Endothelial cell of umbilical vein (primary cell): ENCODE measurements around the gene C19orf85. TPM values are rescaled to one million over a fixed set of nuclear protein-coding genes. Genes with fewer than 3 reads are reported as not detected.

Experiments used
- BruUV-seq: library from RNA; stranded (reverse); fragments of 400-500 nt; replicated peaks from 2 replicates; lab custom pipeline; 2021; lab: Mats Ljungman, UMichigan
- CTCF ChIA-PET: fragments of 300-600, 350-600 bp; sonication (Branson Sonifier 250); formaldehyde crosslinking; loops from one replicate; lab custom pipeline; 2021; ENCODE audit warnings: antibody characterized with exemption, inconsistent platforms; lab: Charles Lee
- POLR2A ChIA-PET: fragments of 300-600, 350-600 bp; sonication (Branson Sonifier 250); formaldehyde crosslinking; loops from one replicate; lab custom pipeline; 2021; ENCODE audit warnings: antibody characterized with exemption, inconsistent platforms; lab: Charles Lee
- DNase-seq: peaks from one replicate; pipeline ENCODE4 v3.0.0-alpha.2; 2011; ENCODE audit warnings: low read depth, low spot score
- FAIRE-seq: peaks from 2 replicates; lab custom pipeline; 2011; peaks lifted over from hg19 to GRCh38; lab: Jason Lieb, UNC
- H2AFZ ChIP-seq: 2 replicates; pipeline ENCODE4 v1.6.0; 2012; ENCODE audit warnings: low read depth, low read length, control low read depth, inconsistent platforms
- H3K27ac ChIP-seq: 2 replicates; pipeline ENCODE4 v1.5.1; 2011; ENCODE audit warnings: low read depth, mild to moderate bottlenecking, control low read depth, low read length, moderate library complexity; ENCODE audit not compliant: insufficient read depth
- H3K27me3 ChIP-seq, 2 experiments: 2 replicates each; pipeline versions ENCODE4 v1.6.0 to v1.6.1; 2011; ENCODE audit warnings: low read length in 2 of 2, mixed read lengths in 1 of 2; ENCODE audit not compliant: control insufficient read depth in 2 of 2, insufficient read depth in 2 of 2
- H3K36me3 ChIP-seq, 2 experiments: 2 replicates in 1 of 2; 3 replicates in 1 of 2; pipeline ENCODE4 v1.5.1; 2011; ENCODE audit warnings: low read length in 2 of 2, mild to moderate bottlenecking in 1 of 2, moderate library complexity in 1 of 2; ENCODE audit not compliant: control insufficient read depth in 2 of 2, insufficient read depth in 2 of 2; ENCODE audit errors: extremely low read depth in 1 of 2
- H3K4me1 ChIP-seq: 3 replicates; pipeline ENCODE4 v1.5.1; 2011; ENCODE audit warnings: mild to moderate bottlenecking, low read length; ENCODE audit not compliant: control insufficient read depth, insufficient read depth; ENCODE audit errors: extremely low read depth
- H3K4me2 ChIP-seq: 2 replicates; pipeline ENCODE4 v1.6.1; 2011; ENCODE audit warnings: low read length, control low read depth, mixed read lengths; ENCODE audit not compliant: insufficient read depth
- H3K4me3 ChIP-seq, 3 experiments: fragments of 200-600 bp in 1 of 3; sonication (generic), shearing (Covaris generic) in 1 of 3; replicated peaks in 1 of 3; 2 replicates each; pipeline ENCODE4 v1.5.1; 2011 to 2016; ENCODE audit warnings: control low read depth in 3 of 3, low read length in 3 of 3, mild to moderate bottlenecking in 2 of 3, inconsistent platforms in 1 of 3, low read depth in 1 of 3, moderate library complexity in 1 of 3; ENCODE audit not compliant: insufficient read depth in 1 of 3
- H3K79me2 ChIP-seq: 2 replicates; pipeline ENCODE4 v1.6.0; 2012; ENCODE audit warnings: low read length, inconsistent platforms; ENCODE audit not compliant: control insufficient read depth, insufficient read depth
- H3K9ac ChIP-seq: replicated peaks from 2 replicates; pipeline ENCODE3; 2011; ENCODE audit warnings: low read length, control low read depth; ENCODE audit not compliant: insufficient read depth; ENCODE audit errors: extremely low read depth
- H3K9me1 ChIP-seq: replicated peaks from 3 replicates; pipeline ENCODE4 v1.6.0; 2011; ENCODE audit warnings: mild to moderate bottlenecking, low read length; ENCODE audit not compliant: control insufficient read depth, insufficient read depth; ENCODE audit errors: extremely low read depth
- H3K9me3 ChIP-seq: replicated peaks from 2 replicates; pipeline ENCODE4 v1.5.1; 2012; ENCODE audit warnings: low read length, inconsistent platforms; ENCODE audit not compliant: control insufficient read depth, insufficient read depth
- H4K20me1 ChIP-seq: replicated peaks from 2 replicates; pipeline ENCODE3; 2011; ENCODE audit warnings: mild to moderate bottlenecking, low read length; ENCODE audit not compliant: control insufficient read depth, insufficient read depth; ENCODE audit errors: extremely low read depth
- EZH2 ChIP-seq: IDR thresholded peaks from 2 replicates; pipeline ENCODE4 v1.6.1; 2012; ENCODE audit warnings: borderline replicate concordance, low read depth, mild to moderate bottlenecking, moderate library complexity, low read length, inconsistent platforms; ENCODE audit not compliant: severe bottlenecking
- FOS ChIP-seq: IDR thresholded peaks from 2 replicates; pipeline ENCODE4 v1.6.1; 2011; ENCODE audit warnings: mild to moderate bottlenecking, low read length, moderate library complexity, borderline replicate concordance; ENCODE audit not compliant: insufficient read depth
- GATA2 ChIP-seq: IDR thresholded peaks from 2 replicates; pipeline ENCODE4 v1.7.0; 2011; ENCODE audit warnings: low read depth, mild to moderate bottlenecking, moderate library complexity, mixed read lengths, low read length; ENCODE audit not compliant: insufficient read length, insufficient read depth
- JUN ChIP-seq: IDR thresholded peaks from 2 replicates; pipeline ENCODE4 v1.6.1; 2011; ENCODE audit warnings: borderline replicate concordance, low read depth; ENCODE audit not compliant: insufficient read length, insufficient read depth
- MAX ChIP-seq: IDR thresholded peaks from 2 replicates; pipeline ENCODE4 v1.6.1; 2011; ENCODE audit not compliant: insufficient read depth, insufficient read length
- MYC ChIP-seq: IDR thresholded peaks from one replicate; pipeline ENCODE4 v1.6.1; 2011; ENCODE audit warnings: mild to moderate bottlenecking, low read depth, low read length
- POLR2A ChIP-seq: IDR thresholded peaks from 2 replicates; pipeline ENCODE4 v1.6.1; 2012; ENCODE audit warnings: low read depth, mild to moderate bottlenecking, control low read depth, low read length
- POLR2AphosphoS5 ChIP-seq: IDR thresholded peaks from 2 replicates; pipeline ENCODE4 v1.6.1; 2012; ENCODE audit warnings: low read depth, mild to moderate bottlenecking, control low read depth, low read length, moderate library complexity; ENCODE audit not compliant: insufficient read depth
- dilution Hi-C: fragments of 300-500 bp; cut with MboI; formaldehyde crosslinking; loops from one replicate; pipeline ENCODE4 v1.15.0; 2019; ENCODE audit warnings: low sequenced_read_pairs; ENCODE audit not compliant: extremely low pct_ligation_motif_present
- intact Hi-C: fragments of 100-400 bp; cut with micrococcal nuclease; formaldehyde crosslinking; loops from one replicate; pipeline ENCODE4 v1.10.0; 2022
- polyA plus RNA-seq, 4 experiments: library from polyadenylated mRNA; depleted of rRNA in 3 of 4; stranded (reverse) in 3 of 4; unstranded in 1 of 4; fragments of >200 nt; gene quantifications; 2 replicates each; pipeline versions ENCODE4 v1.2.1 to v1.2.3, GENCODE V29; 2011 to 2012; ENCODE audit warnings: missing spikeins in 1 of 4
- total RNA-seq: library from RNA; stranded (reverse); gene quantifications from 2 replicates; pipeline ENCODE4 v1.2.3, GENCODE V29; 2021
- TF ChIP-seq, protein P1 (sequence below), 2 donors: IDR thresholded peaks; 1 replicate in 1 of 2; 2 replicates in 1 of 2; pipeline ENCODE4 v1.5.1; 2011; ENCODE audit warnings: low read length in 2 of 2, mild to moderate bottlenecking in 2 of 2, moderate library complexity in 2 of 2, control low read depth in 1 of 2, inconsistent platforms in 1 of 2, low read depth in 1 of 2; ENCODE audit not compliant: insufficient read depth in 1 of 2; ENCODE audit errors: extremely low read depth in 1 of 2

C19orf85 gene
- total and polyA plus RNA-seq, 2 donors (not counting 3 experiments of a cell fraction or from before 2014, with no cell fraction given), result not detected

DNA sequence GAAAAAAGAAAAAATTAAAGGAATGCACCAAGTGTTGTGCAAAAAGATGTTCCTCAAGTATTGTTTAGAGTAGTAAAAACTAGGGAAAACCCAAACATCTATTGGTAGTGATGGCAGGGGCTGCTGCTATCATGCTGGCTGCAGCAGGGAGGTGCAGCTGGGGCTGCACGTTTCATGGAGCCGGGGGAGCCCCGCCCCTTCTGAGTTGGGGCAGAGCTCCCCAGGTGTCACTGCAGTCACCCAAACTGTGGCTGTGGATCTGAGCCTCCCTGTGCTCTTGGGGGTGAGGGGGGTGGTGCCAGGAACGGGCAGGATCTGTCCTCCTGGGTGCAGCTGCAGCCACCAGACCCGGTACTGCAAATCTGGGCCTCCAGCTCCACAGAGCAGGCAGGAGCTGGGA, 45.4 kb downstream of the C19orf85 start:
- dilution Hi-C loops, result no loop called here
- no peak overlapping the region for H3K4me3 ChIP-seq
- no peak overlapping the region for H3K9ac ChIP-seq
- POLR2A ChIA-PET, result interaction anchor here (1.0 kb wide), 1 partner anchor 11 kb away, joined by 3 read pairs; the partner anchor contains the start of gene UBE2S
- no peaks in the 10 kb centered on the region for H3K79me2 ChIP-seq
- BruUV-seq, result no TSS peak
- no peaks in the 10 kb centered on the region for H3K9me3 ChIP-seq
- TF ChIP-seq MYC (no peak), FOS (no peak), JUN (no peak), POLR2AphosphoS5 (no peak), MAX (no peak)
- H4K20me1 ChIP-seq, result no peaks in the 10 kb centered on the region
- no peak overlapping the region for H3K27ac ChIP-seq
- intact Hi-C loops, result loop anchor here (2.0 kb wide), 2 partner anchors 86 to 126 kb away; no protein-coding TSS in a partner anchor
- no peak for DNase-seq
- no peaks in the 10 kb centered on the region for H3K36me3 ChIP-seq
- H3K4me2 ChIP-seq, result no peak overlapping the region
- CTCF ChIA-PET, result interaction anchor here (0.6 to 4.5 kb wide), 13 partner anchors 10 to 331 kb away, joined by 3 to 69 read pairs (median 6); partner anchors contain the start of gene TMEM238
- no peak for FAIRE-seq
- H3K4me1 ChIP-seq, result no peaks in the 10 kb centered on the region
- no peaks in the 10 kb centered on the region for H3K9me1 ChIP-seq
- peaks cover 0 to 8% of the 10 kb centered on the region in 2 experiments for H3K27me3 ChIP-seq
- H2AFZ ChIP-seq, result no peak overlapping the region

DNA sequence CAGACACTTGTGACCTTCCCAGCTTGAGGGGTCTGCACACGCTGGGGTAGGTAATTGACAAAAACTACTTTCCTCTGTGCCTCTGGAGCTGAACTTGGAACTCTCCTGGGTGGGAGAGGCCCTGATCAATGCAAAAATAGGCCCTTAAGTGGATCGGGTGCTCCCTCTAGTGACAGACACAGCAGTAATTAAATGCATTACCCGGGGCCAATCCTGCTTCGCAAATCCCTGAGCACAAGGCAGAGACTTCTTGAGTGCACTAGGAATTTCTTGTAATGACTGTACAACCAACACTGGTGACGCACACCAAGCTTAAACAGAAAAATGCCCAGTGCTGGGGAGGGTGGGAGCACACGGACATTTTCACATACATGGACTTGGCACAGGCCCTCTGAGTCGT, 46.4 kb downstream of the C19orf85 start:
- H3K9me3 ChIP-seq, result no peaks in the 10 kb centered on the region
- no peaks in the 10 kb centered on the region for H3K79me2 ChIP-seq
- H3K36me3 ChIP-seq, result no peaks in the 10 kb centered on the region
- H3K27ac ChIP-seq, result no peak overlapping the region
- DNase-seq, result peak; percentile 71
- no peaks in the 10 kb centered on the region for H4K20me1 ChIP-seq
- no peak overlapping the region for H3K4me2 ChIP-seq
- dilution Hi-C loops, result no loop called here
- no peak overlapping the region for H3K4me3 ChIP-seq
- intact Hi-C loops, result loop anchor here (1.0 to 2.0 kb wide), 4 partner anchors 87 to 277 kb away; no protein-coding TSS in a partner anchor
- POLR2A ChIA-PET, result interaction anchor here (1.0 kb wide), 1 partner anchor 11 kb away, joined by 3 read pairs; no protein-coding TSS in a partner anchor
- TF ChIP-seq GATA2 (no peak), POLR2AphosphoS5 (no peak), FOS (no peak), MAX (no peak), EZH2 (no peak), MYC (no peak), POLR2A (no peak)
- TF ChIP-seq, protein P1, sequence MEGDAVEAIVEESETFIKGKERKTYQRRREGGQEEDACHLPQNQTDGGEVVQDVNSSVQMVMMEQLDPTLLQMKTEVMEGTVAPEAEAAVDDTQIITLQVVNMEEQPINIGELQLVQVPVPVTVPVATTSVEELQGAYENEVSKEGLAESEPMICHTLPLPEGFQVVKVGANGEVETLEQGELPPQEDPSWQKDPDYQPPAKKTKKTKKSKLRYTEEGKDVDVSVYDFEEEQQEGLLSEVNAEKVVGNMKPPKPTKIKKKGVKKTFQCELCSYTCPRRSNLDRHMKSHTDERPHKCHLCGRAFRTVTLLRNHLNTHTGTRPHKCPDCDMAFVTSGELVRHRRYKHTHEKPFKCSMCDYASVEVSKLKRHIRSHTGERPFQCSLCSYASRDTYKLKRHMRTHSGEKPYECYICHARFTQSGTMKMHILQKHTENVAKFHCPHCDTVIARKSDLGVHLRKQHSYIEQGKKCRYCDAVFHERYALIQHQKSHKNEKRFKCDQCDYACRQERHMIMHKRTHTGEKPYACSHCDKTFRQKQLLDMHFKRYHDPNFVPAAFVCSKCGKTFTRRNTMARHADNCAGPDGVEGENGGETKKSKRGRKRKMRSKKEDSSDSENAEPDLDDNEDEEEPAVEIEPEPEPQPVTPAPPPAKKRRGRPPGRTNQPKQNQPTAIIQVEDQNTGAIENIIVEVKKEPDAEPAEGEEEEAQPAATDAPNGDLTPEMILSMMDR (IDR thresholded peaks at IDR 0.05; ENCODE audit: extremely low read depth in 1 of 2, insufficient read depth in 1 of 2, low read depth in 1 of 2, low read length in 2 of 2), result peak; percentile 64 to 71
- no peak overlapping the region for H3K9ac ChIP-seq
- no peaks in the 10 kb centered on the region for H3K9me1 ChIP-seq
- H2AFZ ChIP-seq, result no peak overlapping the region
- no peaks in the 10 kb centered on the region for H3K4me1 ChIP-seq
- CTCF ChIA-PET, result interaction anchor here (0.6 to 4.5 kb wide), 22 partner anchors 10 to 330 kb away, joined by 3 to 69 read pairs (median 5); partner anchors contain the start of genes HSPBP1 and TMEM238
- peak; percentile 97 for FAIRE-seq
- peaks cover 0 to 5% of the 10 kb centered on the region in 2 experiments for H3K27me3 ChIP-seq
- BruUV-seq, result no TSS peak
